ENCODE data around the gene GREM1. TPM values are rescaled to one million over a fixed set of nuclear protein-coding genes. Genes with fewer than 3 reads are reported as not detected.

The GREM1 gene
- total and polyA plus RNA-seq, 2 experiments from 2014 or later: 0.27 to 1.0 TPM

DNA sequence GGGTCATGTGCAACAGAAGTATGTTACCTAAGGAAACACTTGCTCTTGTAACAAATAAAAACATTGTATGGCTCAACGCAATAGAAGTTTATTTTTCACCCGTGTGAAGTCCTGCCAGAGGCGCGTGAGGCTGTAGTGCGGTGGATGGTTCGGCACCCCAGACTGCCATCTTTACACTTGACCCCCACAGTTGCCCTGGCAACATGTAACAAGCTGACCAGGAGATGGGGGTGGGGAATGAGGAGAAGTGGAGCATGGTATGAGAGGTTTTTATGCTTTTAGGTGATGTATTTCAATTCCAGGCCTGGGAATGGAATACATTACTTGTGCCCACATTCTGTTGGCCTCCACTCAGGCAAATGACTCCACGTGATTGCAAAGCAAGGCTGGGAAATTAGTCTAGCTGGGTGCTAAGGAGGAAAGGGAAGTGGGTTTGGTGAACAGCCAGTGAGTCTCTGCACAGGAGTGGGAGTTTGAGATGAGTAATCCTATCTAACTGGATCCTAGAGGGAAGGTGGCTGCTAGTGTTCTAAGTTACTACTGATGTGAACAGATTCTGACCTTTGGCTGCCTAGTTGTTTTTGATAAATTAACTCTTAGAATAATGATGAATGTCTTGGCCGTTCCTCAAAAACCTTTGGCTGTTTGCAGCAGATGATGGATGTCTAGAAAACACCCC lies 33.8 kb upstream of the GREM1 start (continued):
- no peak for TF ChIP-seq CREB1 (CRISPR knock-in tag; IDR thresholded peaks at IDR 0.05; ENCODE audit: low read depth)
- no peak for TF ChIP-seq EZH2phosphoT487 (IDR thresholded peaks at IDR 0.05; ENCODE audit: unreplicated experiment)
- TF ChIP-seq ZNF114 (CRISPR knock-in tag; IDR thresholded peaks at IDR 0.05): no peak
- TF ChIP-seq POLR2AphosphoS5 (IDR thresholded peaks at IDR 0.05; ENCODE audit: low read depth): no peak

DNA sequence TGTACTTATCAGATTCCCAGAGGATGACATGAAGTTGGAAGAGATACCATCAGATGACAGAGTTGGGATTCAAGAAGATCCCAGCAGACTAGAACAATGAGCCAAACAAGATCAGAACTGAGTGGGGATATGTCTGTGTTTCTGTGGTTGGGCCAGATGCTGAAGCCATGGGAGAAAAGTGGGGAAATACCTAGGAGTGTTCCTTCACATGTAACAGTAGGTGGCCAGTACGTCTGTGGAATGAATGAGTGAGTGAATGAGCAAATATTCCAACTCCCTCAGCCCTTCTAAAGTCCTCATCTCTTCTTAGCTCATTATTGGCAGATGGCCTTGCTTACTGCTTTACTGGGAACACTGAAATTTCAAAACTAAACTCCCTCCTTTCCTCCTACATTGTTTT lies 32.2 kb upstream of the GREM1 start:
- no peak overlapping the region for H2AFZ ChIP-seq
- ATAC-seq: no peak
- DNase-seq (ENCODE audit: low spot score): no peak
- peak overlapping the region; percentile 37; the same call in 1 of the 2 replicates for H3K4me2 ChIP-seq
- no peak overlapping the region for H3K4me3 ChIP-seq
- Mint-ChIP-seq H3K4me1 (peaks cover 14% of the 10 kb centered on the region), H3K27me3 (ENCODE audit: insufficient read depth, low read depth, poor library complexity) (no peaks in the 10 kb centered on the region), H3K9me3 (no peaks in the 10 kb centered on the region), H3K4me3 (no peak overlapping the region), H3K36me3 (ENCODE audit: low read depth) (peaks cover 13% of the 10 kb centered on the region), H3K27ac (no peak overlapping the region)
- peaks cover 10% of the 10 kb centered on the region for H3K4me1 ChIP-seq (ENCODE audit: insufficient read depth)
- H3K27me3 ChIP-seq (ENCODE audit: insufficient read depth): no peaks in the 10 kb centered on the region
- no peak overlapping the region for H3K27ac ChIP-seq (ENCODE audit: low read depth)
- peaks cover 7% of the 10 kb centered on the region for H3K36me3 ChIP-seq (ENCODE audit: insufficient read depth)
- H4K20me1 ChIP-seq (replicated peaks; ENCODE audit: insufficient read depth): no peaks in the 10 kb centered on the region
- no peaks in the 10 kb centered on the region for H3K79me2 ChIP-seq (replicated peaks; ENCODE audit: insufficient read depth)
- H3K9me2 ChIP-seq (ENCODE audit: insufficient read depth): no peaks in the 10 kb centered on the region
- H3F3A ChIP-seq (replicated peaks; ENCODE audit: low read depth): no peaks in the 10 kb centered on the region
- TF ChIP-seq JUNB (IDR thresholded peaks at IDR 0.05; ENCODE audit: unreplicated experiment): no peak
- no peak for TF ChIP-seq EZH2phosphoT487 (IDR thresholded peaks at IDR 0.05; ENCODE audit: unreplicated experiment)
- no peak for TF ChIP-seq EZH2 (IDR thresholded peaks at IDR 0.05; ENCODE audit: low read depth, unreplicated experiment)
- no peak for TF ChIP-seq POLR2AphosphoS5 (IDR thresholded peaks at IDR 0.05; ENCODE audit: low read depth)
- TF ChIP-seq, protein P1, sequence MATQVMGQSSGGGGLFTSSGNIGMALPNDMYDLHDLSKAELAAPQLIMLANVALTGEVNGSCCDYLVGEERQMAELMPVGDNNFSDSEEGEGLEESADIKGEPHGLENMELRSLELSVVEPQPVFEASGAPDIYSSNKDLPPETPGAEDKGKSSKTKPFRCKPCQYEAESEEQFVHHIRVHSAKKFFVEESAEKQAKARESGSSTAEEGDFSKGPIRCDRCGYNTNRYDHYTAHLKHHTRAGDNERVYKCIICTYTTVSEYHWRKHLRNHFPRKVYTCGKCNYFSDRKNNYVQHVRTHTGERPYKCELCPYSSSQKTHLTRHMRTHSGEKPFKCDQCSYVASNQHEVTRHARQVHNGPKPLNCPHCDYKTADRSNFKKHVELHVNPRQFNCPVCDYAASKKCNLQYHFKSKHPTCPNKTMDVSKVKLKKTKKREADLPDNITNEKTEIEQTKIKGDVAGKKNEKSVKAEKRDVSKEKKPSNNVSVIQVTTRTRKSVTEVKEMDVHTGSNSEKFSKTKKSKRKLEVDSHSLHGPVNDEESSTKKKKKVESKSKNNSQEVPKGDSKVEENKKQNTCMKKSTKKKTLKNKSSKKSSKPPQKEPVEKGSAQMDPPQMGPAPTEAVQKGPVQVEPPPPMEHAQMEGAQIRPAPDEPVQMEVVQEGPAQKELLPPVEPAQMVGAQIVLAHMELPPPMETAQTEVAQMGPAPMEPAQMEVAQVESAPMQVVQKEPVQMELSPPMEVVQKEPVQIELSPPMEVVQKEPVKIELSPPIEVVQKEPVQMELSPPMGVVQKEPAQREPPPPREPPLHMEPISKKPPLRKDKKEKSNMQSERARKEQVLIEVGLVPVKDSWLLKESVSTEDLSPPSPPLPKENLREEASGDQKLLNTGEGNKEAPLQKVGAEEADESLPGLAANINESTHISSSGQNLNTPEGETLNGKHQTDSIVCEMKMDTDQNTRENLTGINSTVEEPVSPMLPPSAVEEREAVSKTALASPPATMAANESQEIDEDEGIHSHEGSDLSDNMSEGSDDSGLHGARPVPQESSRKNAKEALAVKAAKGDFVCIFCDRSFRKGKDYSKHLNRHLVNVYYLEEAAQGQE (IDR thresholded peaks at IDR 0.05; ENCODE audit: unreplicated experiment): no peak
- TF ChIP-seq, protein P2, sequence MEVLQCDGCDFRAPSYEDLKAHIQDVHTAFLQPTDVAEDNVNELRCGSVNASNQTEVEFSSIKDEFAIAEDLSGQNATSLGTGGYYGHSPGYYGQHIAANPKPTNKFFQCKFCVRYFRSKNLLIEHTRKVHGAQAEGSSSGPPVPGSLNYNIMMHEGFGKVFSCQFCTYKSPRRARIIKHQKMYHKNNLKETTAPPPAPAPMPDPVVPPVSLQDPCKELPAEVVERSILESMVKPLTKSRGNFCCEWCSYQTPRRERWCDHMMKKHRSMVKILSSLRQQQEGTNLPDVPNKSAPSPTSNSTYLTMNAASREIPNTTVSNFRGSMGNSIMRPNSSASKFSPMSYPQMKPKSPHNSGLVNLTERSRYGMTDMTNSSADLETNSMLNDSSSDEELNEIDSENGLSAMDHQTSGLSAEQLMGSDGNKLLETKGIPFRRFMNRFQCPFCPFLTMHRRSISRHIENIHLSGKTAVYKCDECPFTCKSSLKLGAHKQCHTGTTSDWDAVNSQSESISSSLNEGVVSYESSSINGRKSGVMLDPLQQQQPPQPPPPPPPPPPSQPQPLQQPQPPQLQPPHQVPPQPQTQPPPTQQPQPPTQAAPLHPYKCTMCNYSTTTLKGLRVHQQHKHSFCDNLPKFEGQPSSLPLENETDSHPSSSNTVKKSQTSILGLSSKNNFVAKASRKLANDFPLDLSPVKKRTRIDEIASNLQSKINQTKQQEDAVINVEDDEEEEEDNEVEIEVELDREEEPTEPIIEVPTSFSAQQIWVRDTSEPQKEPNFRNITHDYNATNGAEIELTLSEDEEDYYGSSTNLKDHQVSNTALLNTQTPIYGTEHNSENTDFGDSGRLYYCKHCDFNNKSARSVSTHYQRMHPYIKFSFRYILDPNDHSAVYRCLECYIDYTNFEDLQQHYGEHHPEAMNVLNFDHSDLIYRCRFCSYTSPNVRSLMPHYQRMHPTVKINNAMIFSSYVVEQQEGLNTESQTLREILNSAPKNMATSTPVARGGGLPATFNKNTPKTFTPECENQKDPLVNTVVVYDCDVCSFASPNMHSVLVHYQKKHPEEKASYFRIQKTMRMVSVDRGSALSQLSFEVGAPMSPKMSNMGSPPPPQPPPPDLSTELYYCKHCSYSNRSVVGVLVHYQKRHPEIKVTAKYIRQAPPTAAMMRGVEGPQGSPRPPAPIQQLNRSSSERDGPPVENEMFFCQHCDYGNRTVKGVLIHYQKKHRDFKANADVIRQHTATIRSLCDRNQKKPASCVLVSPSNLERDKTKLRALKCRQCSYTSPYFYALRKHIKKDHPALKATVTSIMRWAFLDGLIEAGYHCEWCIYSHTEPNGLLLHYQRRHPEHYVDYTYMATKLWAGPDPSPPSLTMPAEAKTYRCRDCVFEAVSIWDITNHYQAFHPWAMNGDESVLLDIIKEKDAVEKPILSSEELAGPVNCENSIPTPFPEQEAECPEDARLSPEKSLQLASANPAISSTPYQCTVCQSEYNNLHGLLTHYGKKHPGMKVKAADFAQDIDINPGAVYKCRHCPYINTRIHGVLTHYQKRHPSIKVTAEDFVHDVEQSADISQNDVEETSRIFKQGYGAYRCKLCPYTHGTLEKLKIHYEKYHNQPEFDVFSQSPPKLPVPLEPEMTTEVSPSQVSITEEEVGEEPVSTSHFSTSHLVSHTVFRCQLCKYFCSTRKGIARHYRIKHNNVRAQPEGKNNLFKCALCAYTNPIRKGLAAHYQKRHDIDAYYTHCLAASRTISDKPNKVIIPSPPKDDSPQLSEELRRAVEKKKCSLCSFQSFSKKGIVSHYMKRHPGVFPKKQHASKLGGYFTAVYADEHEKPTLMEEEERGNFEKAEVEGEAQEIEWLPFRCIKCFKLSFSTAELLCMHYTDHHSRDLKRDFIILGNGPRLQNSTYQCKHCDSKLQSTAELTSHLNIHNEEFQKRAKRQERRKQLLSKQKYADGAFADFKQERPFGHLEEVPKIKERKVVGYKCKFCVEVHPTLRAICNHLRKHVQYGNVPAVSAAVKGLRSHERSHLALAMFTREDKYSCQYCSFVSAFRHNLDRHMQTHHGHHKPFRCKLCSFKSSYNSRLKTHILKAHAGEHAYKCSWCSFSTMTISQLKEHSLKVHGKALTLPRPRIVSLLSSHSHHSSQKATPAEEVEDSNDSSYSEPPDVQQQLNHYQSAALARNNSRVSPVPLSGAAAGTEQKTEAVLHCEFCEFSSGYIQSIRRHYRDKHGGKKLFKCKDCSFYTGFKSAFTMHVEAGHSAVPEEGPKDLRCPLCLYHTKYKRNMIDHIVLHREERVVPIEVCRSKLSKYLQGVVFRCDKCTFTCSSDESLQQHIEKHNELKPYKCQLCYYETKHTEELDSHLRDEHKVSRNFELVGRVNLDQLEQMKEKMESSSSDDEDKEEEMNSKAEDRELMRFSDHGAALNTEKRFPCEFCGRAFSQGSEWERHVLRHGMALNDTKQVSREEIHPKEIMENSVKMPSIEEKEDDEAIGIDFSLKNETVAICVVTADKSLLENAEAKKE (CRISPR knock-in tag; IDR thresholded peaks at IDR 0.05): no peak
- no peak for TF ChIP-seq ZNF114 (CRISPR knock-in tag; IDR thresholded peaks at IDR 0.05)
- TF ChIP-seq NANOG (IDR thresholded peaks at IDR 0.05; ENCODE audit: borderline replicate concordance): no peak
- TF ChIP-seq CREB1 (CRISPR knock-in tag; IDR thresholded peaks at IDR 0.05; ENCODE audit: low read depth): no peak
- TF ChIP-seq, protein P3, sequence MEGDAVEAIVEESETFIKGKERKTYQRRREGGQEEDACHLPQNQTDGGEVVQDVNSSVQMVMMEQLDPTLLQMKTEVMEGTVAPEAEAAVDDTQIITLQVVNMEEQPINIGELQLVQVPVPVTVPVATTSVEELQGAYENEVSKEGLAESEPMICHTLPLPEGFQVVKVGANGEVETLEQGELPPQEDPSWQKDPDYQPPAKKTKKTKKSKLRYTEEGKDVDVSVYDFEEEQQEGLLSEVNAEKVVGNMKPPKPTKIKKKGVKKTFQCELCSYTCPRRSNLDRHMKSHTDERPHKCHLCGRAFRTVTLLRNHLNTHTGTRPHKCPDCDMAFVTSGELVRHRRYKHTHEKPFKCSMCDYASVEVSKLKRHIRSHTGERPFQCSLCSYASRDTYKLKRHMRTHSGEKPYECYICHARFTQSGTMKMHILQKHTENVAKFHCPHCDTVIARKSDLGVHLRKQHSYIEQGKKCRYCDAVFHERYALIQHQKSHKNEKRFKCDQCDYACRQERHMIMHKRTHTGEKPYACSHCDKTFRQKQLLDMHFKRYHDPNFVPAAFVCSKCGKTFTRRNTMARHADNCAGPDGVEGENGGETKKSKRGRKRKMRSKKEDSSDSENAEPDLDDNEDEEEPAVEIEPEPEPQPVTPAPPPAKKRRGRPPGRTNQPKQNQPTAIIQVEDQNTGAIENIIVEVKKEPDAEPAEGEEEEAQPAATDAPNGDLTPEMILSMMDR (conservative IDR thresholded peaks at IDR 0.05; ENCODE audit: low read depth in 2 of 2): no peak
- TF ChIP-seq STAT1 (IDR thresholded peaks at IDR 0.05; ENCODE audit: unreplicated experiment): no peak
- no peak for TF ChIP-seq ZNF331 (CRISPR knock-in tag; IDR thresholded peaks at IDR 0.05; ENCODE audit: low read depth)

Data from GM23338 (cell line).